PC-3 (cell line): ENCODE measurements around the gene BSG. TPM values are rescaled to one million over a fixed set of nuclear protein-coding genes. Genes with fewer than 3 reads are reported as not detected.

Experiments used
- ATAC-seq: fragments of 200-7000 bp; cut with Tn5 transposase; 2 replicates; pipeline ENCODE4 v1.9.1; 2020; ENCODE audit warnings: mild to moderate bottlenecking, moderate library complexity
- BruUV-seq: library from RNA; stranded (reverse); fragments of 400-500 nt; replicated peaks from 2 replicates; lab custom pipeline; 2021; lab: Mats Ljungman, UMichigan
- CTCF ChIA-PET: fragments of 300-600 bp; sonication (Branson Sonifier 250); formaldehyde crosslinking; loops from one replicate; lab custom pipeline; 2022; ENCODE audit warnings: antibody characterized with exemption; lab: Charles Lee
- POLR2A ChIA-PET: fragments of 300-600 bp; sonication (Branson Sonifier 250); formaldehyde crosslinking; loops from one replicate; lab custom pipeline; 2022; ENCODE audit warnings: antibody characterized with exemption; ENCODE audit not compliant: unreplicated experiment; lab: Charles Lee
- DNase-seq: peaks from one replicate; pipeline ENCODE4 v3.0.0-alpha.2; 2015
- H2AFZ ChIP-seq: fragments of 300-600 bp; sonication (generic); 2 replicates; pipeline ENCODE4 v1.6.0; 2016; ENCODE audit warnings: antibody characterized with exemption, low read length
- H3F3A ChIP-seq: fragments of 300-600 bp; sonication (generic); one replicate; pipeline ENCODE4 v1.6.0; 2017; ENCODE audit warnings: antibody characterized with exemption, low read length, control low read depth, mild to moderate bottlenecking; ENCODE audit not compliant: unreplicated experiment
- H3K27ac ChIP-seq: fragments of 300-600 bp; sonication (generic); 2 replicates; pipeline ENCODE4 v1.5.1; 2016; ENCODE audit warnings: mild to moderate bottlenecking, low read length
- H3K27me3 ChIP-seq: fragments of 300-600 bp; sonication (generic); 2 replicates; pipeline ENCODE4 v1.6.1; 2016; ENCODE audit warnings: low read length, mixed read lengths
- H3K36me3 ChIP-seq: fragments of 300-600 bp; sonication (generic); 2 replicates; pipeline ENCODE4 v1.6.1; 2016; ENCODE audit warnings: low read depth, mixed run types, low read length, mixed read lengths
- H3K4me1 ChIP-seq: fragments of 300-600 bp; sonication (generic); 2 replicates; pipeline ENCODE4 v1.5.1; 2016; ENCODE audit warnings: low read length; ENCODE audit not compliant: insufficient read depth
- H3K4me2 ChIP-seq: fragments of 300-600 bp; sonication (generic); 2 replicates; pipeline ENCODE4 v1.6.0; 2016; ENCODE audit warnings: low read length
- H3K4me3 ChIP-seq: fragments of 300-600 bp; sonication (generic); 2 replicates; pipeline ENCODE4 v1.5.1; 2016; ENCODE audit warnings: mild to moderate bottlenecking, low read length, mixed read lengths
- H3K79me2 ChIP-seq: fragments of 300-600 bp; sonication (generic); 2 replicates; pipeline ENCODE4 v1.6.1; 2017; ENCODE audit warnings: low read length, mixed read lengths
- H3K9ac ChIP-seq: fragments of 300-600 bp; sonication (generic); 2 replicates; pipeline ENCODE4 v1.6.0; 2016; ENCODE audit warnings: mild to moderate bottlenecking, low read length
- H3K9me2 ChIP-seq: fragments of 300-600 bp; sonication (generic); replicated peaks from 2 replicates; pipeline ENCODE4 v1.6.1; 2016; ENCODE audit warnings: mixed run types, low read length, mixed read lengths
- H3K9me3 ChIP-seq: fragments of 300-600 bp; sonication (generic); 2 replicates; pipeline ENCODE4 v1.6.1; 2016; ENCODE audit warnings: low read length, mixed read lengths
- H4K20me1 ChIP-seq: fragments of 300-600 bp; sonication (generic); 2 replicates; pipeline ENCODE4 v1.6.1; 2016; ENCODE audit warnings: low read length, mixed read lengths
- EZH2 ChIP-seq: fragments of 300-600 bp; sonication (generic); IDR thresholded peaks from one replicate; pipeline ENCODE4 v1.6.1; 2017; ENCODE audit warnings: antibody characterized with exemption, mild to moderate bottlenecking, low read length; ENCODE audit not compliant: unreplicated experiment
- EZH2phosphoT487 ChIP-seq: fragments of 300-600 bp; sonication (generic); IDR thresholded peaks from 2 replicates; pipeline ENCODE4 v1.6.1; 2018; ENCODE audit warnings: mild to moderate bottlenecking, antibody characterized with exemption, low read length, borderline replicate concordance
- intact Hi-C: fragments of 100-400 bp; cut with micrococcal nuclease; formaldehyde crosslinking; loops from 2 replicates; pipeline ENCODE4 v1.9.0; 2023
- total RNA-seq: library from RNA; depleted of rRNA; stranded (reverse); fragments of >200 nt; gene quantifications from 2 replicates; pipeline ENCODE4 v1.2.3, GENCODE V29; 2014
- TF ChIP-seq, protein P1 (sequence below): fragments of 300-600 bp; sonication (generic); conservative IDR thresholded peaks from 2 replicates; pipeline ENCODE4 v1.5.1; 2017; ENCODE audit warnings: antibody characterized with exemption, low read depth, mild to moderate bottlenecking, low read length

BSG gene
- total RNA-seq, 1 experiment from 2014 or later: 458 TPM

DNA sequence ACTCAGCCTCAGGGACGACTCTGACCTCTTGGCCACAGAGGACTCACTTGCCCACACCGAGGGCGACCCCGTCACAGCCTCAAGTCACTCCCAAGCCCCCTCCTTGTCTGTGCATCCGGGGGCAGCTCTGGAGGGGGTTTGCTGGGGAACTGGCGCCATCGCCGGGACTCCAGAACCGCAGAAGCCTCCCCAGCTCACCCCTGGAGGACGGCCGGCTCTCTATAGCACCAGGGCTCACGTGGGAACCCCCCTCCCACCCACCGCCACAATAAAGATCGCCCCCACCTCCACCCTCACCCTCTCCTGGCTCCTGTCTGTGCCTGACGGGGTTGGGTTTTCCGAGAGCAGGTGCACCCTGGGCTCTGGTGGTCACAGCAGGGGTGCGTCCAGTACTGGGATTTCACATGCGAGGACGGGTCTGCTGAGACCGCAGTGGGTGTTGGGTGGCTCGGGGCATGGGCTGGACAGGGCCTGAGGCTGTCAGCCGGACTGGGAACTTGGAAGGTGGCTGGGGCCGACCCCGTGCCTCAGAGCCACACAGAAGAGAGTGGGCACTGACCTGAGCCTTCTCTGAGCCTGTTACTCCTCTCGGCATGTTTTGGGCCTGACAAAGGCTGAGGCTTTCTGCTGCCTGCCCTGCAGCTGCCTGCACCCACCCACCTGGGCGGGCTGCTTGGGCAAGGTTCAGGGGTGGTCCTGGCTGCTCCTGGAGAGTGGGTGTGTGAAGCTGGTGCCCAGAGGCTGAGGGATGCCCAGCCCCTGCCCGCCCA is 11.0 kb downstream of the BSG start:
- intact Hi-C loops: no loop called here
- Histone ChIP-seq H3K27me3 (no peaks in the 10 kb centered on the region), H3K9ac (no peak overlapping the region), H3K4me1 (peaks cover 7% of the 10 kb centered on the region), H3F3A (no peaks in the 10 kb centered on the region), H3K4me3 (no peak overlapping the region), H3K9me2 (no peaks in the 10 kb centered on the region), H3K27ac (no peak overlapping the region), H2AFZ (no peak overlapping the region), H3K9me3 (no peaks in the 10 kb centered on the region), H3K79me2 (peaks cover 21% of the 10 kb centered on the region), H3K36me3 (no peaks in the 10 kb centered on the region; the same call in 1 of the 2 replicates), H3K4me2 (no peak overlapping the region), H4K20me1 (peaks cover 9% of the 10 kb centered on the region)
- no TSS peak for BruUV-seq
- CTCF ChIA-PET: no interaction called here
- no peak for DNase-seq
- POLR2A ChIA-PET: no interaction called here
- ATAC-seq: no peak
- TF ChIP-seq EZH2 (no peak), EZH2phosphoT487 (no peak)
- TF ChIP-seq, protein P1, sequence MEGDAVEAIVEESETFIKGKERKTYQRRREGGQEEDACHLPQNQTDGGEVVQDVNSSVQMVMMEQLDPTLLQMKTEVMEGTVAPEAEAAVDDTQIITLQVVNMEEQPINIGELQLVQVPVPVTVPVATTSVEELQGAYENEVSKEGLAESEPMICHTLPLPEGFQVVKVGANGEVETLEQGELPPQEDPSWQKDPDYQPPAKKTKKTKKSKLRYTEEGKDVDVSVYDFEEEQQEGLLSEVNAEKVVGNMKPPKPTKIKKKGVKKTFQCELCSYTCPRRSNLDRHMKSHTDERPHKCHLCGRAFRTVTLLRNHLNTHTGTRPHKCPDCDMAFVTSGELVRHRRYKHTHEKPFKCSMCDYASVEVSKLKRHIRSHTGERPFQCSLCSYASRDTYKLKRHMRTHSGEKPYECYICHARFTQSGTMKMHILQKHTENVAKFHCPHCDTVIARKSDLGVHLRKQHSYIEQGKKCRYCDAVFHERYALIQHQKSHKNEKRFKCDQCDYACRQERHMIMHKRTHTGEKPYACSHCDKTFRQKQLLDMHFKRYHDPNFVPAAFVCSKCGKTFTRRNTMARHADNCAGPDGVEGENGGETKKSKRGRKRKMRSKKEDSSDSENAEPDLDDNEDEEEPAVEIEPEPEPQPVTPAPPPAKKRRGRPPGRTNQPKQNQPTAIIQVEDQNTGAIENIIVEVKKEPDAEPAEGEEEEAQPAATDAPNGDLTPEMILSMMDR: no peak

DNA sequence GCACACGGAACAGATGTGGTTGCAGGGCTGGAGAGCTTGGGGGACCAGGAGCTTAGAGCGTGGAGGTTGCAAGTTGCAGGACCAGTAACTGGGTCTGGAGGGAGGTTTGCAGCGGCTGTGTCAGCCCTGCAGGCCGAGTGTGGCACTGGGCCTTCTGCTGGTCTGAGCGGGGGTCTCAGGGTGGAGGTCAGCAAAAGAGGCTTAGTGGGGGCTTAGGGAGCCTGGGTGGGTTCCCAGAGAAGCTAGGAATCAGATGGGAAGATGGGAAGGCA is 11.5 kb downstream of the BSG start:
- DNase-seq: no peak
- POLR2A ChIA-PET: no interaction called here
- no TSS peak for BruUV-seq
- no peaks in the 10 kb centered on the region for H3K9me2 ChIP-seq
- H3K36me3 ChIP-seq: no peaks in the 10 kb centered on the region; the same call in 1 of the 2 replicates
- H3K4me2 ChIP-seq: no peak overlapping the region
- CTCF ChIA-PET: no interaction called here
- intact Hi-C loops: no loop called here
- H3K4me1 ChIP-seq: peaks cover 10% of the 10 kb centered on the region
- H4K20me1 ChIP-seq: peaks cover 8% of the 10 kb centered on the region; the same call in 1 of the 2 replicates
- H3F3A ChIP-seq: no peaks in the 10 kb centered on the region
- peaks cover 16% of the 10 kb centered on the region for H3K79me2 ChIP-seq
- H3K27me3 ChIP-seq: 0 out of 2 replicates have a peak, but pooled peaks cover 2% of the 10 kb centered on the region
- no peak overlapping the region for H3K27ac ChIP-seq
- H3K9ac ChIP-seq: no peak overlapping the region
- TF ChIP-seq EZH2phosphoT487: no peak
- TF ChIP-seq, protein P1: no peak
- H3K9me3 ChIP-seq: no peaks in the 10 kb centered on the region
- H2AFZ ChIP-seq: no peak overlapping the region
- H3K4me3 ChIP-seq: no peak overlapping the region
- ATAC-seq: no peak
